T follicular helper cell (primary cell): Measurements from ENCODE around the gene RGL3.
"Not testable (repeated sequence)": the region's sequence is repeated elsewhere in the genome, so short reads cannot be mapped to it uniquely, and the experiment has no call there.

Source experiments
- DNase-seq: peaks from one replicate; pipeline ENCODE4 v3.0.0-alpha.2; 2020; ENCODE audit warnings: low read depth

The RGL3 gene

DNA sequence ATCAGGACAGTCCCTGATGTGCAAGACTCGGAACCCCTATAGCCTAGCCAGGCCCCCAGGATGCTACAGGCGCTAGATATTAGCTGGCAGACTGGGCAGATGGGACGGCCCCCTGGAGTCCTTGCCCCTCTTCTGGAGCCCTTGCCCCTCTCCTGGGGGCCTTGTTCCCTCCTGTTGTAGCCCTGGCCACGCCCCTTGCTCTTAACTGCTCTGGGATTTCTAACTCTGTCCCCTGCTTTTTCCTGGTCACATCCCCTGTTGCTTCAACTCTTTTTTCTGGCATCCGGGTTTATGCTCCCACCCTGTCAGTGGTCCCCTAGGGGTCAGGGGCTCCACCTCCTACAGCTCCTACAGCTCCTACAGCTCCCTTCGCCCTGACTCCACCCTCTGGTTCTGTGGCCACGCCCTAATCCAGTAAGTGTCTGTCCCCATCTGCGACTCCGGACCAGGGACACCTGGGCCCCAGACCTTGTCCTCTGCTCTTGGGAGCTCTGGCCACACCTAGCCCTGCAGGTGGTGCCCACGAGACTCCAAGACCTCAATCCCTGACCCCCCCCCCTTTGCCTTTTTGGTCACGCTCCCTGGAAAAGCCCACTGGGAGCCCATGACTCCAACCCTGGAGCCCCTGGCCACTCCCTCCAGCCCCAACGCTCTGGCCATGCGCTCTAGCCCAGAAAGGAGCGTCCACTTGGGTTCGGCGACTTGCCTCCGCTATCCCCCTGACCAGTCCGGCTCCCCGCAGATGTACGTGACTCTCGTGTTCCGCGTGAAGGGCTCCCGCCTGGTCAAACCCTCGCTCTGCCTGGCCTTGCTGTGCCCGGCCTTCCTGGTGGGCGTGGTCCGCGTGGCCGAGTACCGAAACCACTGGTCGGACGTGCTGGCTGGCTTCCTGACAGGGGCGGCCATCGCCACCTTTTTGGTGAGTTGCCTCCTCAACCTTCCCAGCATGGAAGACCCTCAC lies 57.1 kb downstream of the RGL3 start:
- DNase-seq = no peak

DNA sequence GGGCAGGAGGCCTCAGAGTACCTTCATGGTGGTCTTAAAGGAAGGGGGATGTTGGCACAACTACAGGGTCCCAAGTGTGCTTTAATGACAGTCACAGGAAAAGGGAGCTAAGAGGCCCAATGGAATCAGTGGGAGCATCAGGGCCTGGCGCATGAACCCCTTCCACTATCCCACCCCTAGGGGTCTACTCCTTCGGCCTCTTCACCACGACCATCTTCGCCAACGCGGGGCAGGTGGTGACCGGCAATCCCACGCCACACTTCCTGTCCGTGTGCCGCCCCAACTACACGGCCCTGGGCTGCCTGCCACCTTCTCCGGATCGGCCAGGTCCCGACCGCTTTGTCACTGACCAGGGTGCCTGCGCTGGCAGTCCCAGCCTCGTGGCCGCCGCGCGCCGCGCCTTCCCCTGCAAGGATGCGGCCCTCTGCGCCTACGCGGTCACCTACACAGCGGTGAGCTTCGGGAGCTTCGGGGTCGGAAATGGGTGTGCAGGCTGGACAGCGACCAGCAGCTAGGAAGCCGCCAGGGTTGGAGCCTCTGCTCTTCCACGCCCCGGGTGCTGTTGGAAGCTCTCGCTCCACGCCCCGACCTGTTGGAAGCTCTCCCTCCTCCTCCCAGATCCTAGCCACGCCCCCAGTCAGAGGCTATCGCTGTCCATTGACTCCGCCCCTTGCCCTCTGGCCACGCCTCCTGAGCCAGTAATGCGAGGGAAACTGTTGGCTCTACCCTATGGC lies 57.9 kb downstream of the RGL3 start:
- DNase-seq = no peak

- no peak for DNase-seq
Observed at GRCh38 chr19:11359421-11359820, 59.7 kb downstream of the RGL3 start.

DNA sequence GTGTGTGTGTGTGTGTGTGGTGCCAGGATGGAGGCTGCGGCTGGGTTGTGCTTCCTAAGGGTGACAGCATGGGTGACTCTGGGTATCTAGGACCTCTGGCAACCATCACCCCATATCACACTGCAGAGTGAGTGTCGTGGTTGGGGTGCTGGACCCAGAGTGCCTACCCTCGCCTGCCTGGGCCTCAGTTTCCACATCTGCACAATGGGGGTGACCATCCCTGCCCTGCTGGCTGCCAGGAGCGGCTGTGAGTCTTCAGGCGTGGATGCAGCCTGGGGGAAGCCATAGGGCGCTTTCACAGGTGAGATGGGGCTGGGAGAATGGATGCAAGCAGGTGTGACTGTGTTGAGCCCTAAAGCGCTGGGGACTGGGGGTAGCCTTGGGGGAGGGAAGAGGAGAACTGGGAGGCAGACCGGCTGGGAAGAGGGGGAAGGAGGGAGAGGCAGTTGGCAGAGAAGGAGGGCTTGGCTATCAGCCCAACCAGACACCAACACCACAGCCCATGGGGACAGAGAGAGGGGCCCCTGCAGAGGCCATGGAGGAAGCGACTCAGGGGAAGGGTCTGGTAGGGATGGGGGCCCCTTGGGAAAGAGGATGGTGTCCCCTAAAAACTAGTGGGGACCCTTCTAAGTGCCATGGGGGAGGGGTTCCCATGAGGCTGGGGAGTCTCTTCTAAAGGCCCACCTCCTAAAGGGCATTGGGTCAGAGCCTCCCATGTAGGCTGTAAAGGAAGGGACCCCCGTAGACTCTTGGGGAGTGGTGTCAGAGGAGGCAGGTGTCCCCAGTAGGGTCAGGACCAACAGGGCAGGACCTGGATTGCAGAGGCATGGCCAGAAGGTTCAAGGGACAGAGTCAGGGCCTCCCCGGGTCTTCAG lies 62.2 kb downstream of the RGL3 start:
- no peak for DNase-seq

- DNase-seq = no peak
Observed at GRCh38 chr19:11356074-11356397, 63.1 kb downstream of the RGL3 start.

DNA sequence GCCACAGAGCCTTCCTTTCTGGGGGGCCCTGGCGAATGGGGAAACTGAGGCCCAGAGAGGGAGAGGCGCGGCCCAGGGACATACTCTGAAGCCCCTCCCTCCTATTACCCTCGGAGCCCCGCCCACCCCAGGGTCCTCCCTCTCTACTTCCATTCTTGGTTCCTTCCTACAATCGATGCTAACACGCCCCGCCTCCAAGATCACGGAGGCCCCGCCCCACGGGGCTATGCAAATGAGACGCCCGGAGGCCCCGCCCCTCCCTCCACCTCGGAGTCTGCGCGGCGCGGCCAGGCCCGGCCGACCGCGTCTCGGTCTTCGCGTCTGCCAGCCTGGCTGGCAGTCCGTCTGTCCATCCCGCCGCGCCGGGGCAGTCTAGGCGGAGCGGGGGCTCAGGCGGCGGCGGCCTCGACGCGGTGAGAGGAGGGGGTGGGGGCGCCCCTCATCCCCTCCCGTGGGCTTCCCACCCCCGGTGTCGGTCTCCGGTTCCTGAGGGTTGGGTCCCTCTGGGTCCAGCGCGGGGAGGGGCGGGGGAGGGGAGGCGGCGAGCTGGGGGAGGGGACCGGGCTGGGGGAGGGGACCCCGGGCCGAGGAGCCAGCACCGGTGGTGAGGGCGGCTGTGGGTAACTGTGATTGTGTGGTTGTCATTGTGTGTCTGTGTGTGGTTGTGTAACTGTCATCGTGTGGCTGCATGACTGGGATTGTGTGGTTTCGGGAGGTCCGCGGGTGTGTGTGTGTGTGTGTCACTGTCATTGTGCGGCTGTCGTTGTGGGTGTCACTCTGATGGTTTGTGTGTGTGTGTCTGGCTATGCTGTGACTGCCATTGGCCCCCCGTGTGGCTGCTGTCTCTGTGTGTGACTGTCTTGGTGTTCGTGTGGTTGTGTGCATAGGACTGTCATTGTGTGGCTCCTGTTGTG lies 63.7 kb downstream of the RGL3 start, which contains the start of gene PLPPR2:
PLPPR2 (plus strand) TSS at position 273 of the 914 bp plus-strand sequence. CDS start 2,242 bp downstream, outside the sequence.
- peak; percentile 78 for DNase-seq

DNA sequence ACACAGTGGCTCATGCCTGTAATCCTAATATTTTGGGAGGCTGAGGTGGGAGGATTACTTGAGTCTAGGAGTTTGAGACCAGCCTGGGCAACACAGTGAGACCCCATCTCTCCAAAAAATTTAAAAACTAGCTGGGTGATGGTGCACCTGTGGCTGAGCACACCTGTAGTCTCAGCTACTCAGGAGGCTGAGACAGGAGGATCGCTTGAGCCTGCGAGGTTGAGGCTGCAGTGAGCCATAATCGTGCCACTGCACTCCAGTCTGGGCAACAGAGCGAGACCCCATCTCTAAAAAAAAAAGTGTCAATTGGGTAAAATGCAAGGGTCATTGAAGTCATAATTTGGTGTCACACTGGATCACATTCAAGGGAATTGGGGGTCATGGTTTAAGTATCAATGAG lies 65.0 kb downstream of the RGL3 start:
- not testable (repeated sequence) for DNase-seq

GRCh38 chr19:11349171-11349570 lies 69.9 kb downstream of the RGL3 start:
- no peak for DNase-seq

DNA sequence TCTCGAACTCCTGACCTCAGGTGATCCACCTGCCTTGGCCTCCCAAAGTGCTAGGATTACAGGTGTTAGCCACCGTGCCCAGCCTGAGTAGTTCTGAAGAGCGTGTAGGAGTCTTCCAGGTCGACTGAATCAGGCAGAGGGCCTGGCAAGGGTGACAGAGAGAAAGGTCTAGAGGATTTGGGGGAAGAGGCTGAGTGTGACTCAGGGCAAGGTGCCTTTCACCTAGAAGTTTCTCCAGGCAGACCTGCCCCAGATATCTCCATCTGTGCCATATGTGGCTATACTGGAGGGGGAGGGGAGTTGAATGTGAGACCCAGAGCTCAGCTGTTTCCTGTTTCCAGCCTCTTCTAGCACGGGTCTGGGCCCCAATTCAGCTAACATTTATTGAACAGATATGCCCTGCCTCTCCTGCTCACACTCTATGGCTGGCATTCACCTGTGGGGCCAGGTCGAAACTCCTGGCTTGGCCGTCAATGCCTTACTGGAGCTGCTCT lies 71.5 kb downstream of the RGL3 start:
- no peak for DNase-seq

GRCh38 chr19:11346104-11346940 lies 72.8 kb downstream of the RGL3 start, which contains the start of the genes CCDC159 and TMEM205:
Gene CCDC159 (plus strand): TSS chr19:11346519. CDS start chr19:11346607, 88 bp downstream.
Gene TMEM205 (minus strand): TSS chr19:11346268. CDS start chr19:11345619, 649 bp downstream.
- peak; percentile 98 for DNase-seq

DNA sequence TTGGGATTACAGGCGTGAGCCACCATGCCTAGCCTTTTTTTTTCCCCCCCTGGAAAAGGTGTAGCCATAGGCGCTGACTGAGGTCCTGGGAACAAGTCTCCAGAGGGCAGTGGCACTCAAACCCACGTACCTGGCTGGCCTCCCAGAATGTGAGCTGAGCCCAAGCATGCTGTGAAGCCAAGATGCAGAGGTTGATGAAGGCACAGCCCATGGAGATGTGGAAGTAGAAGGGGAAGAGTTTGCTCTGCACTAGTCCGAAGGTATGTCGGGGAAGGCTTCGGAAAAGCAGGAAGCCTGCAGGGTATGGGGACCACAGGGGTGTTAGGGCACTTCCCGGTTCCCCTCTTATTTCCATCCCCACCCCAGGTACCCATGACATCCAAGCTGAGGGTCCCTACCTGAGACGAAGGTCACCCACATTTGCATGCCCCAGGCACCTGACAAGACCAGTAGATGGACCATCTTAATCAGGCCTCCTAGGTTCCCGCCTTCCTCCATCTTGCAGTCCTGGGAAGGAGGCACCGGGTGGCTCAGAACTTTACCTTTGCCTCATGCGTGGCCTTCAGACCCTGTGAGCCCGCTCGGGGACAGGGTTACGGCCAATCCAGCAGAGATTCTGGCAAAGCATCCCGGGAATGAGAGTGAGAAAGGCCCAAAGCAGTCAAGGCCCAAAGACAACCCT lies 73.9 kb downstream of the RGL3 start:
- DNase-seq = no peak
